ENCODE data around the gene MYF5. TPM values are rescaled to one million over a fixed set of nuclear protein-coding genes. Genes with fewer than 3 reads are reported as not detected.

The MYF5 gene
- total and polyA plus RNA-seq, 2 of the 4 experiments (the other 2 are of a cell fraction) = not detected

DNA sequence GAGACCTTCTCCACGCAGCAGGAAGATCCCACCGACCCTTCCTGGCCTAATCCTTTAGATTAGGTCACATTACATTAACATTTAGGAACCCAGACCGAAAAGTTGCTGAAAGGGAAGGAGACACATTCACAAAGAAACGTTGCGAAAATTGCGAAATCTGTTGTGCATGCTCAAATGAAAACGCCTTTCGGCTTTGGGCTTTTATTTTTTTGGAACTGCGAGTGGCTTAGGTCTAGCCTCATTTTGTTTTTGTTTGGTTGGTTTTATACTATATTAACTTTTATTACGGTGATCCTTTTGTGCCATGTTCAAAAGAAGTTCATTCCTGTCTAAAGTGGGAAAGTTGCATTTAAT lies 7.8 kb upstream of the MYF5 start:
- H3K14ac ChIP-seq (replicated peaks; ENCODE audit: low read depth, low read length) = no peak overlapping the region
- H2AK9ac ChIP-seq (replicated peaks; ENCODE audit: low read depth, low read length, poor library complexity) = no peak overlapping the region
- TF ChIP-seq CEBPB (IDR thresholded peaks at IDR 0.05; ENCODE audit: low read depth, low read length) (peak; percentile 86), CHD1 (IDR thresholded peaks at IDR 0.05; ENCODE audit: low read depth, low read length) (no peak)
- H3K9me3 ChIP-seq (ENCODE audit: control insufficient read depth, insufficient read depth, low read length) = no peaks in the 10 kb centered on the region
- no peak overlapping the region for H3K4ac ChIP-seq (ENCODE audit: low read depth, low read length)
- H2BK20ac ChIP-seq (ENCODE audit: low read depth, low read length) = no peak overlapping the region
- no peaks in the 10 kb centered on the region for H3K4me1 ChIP-seq (ENCODE audit: control insufficient read depth, insufficient read depth, low read length)
- WGBS, 2 experiments (ENCODE audit: extremely low coverage in 2 of 2, insufficient read length in 1 of 2) = 100% methylated on average over 1 of the region's 10 CpGs; no CpG with 5 or more reads in 1 of the 2 experiments
- no peak overlapping the region for H2BK120ac ChIP-seq (ENCODE audit: low read depth, low read length)
- ChIA-PET CTCF (no interaction called here), POLR2A (ENCODE audit: unreplicated experiment) (no interaction called here)
- H3K4me2 ChIP-seq (ENCODE audit: low read depth, low read length) = no peak overlapping the region
- no peaks in the 10 kb centered on the region for H3K9me1 ChIP-seq (ENCODE audit: insufficient read depth, low read length)
- BruUV-seq (replicated peaks) = no TSS peak
- DNase-seq (no peak), ATAC-seq (ENCODE audit: low read depth) (no peak)
- H2BK15ac ChIP-seq (ENCODE audit: low read depth, low read length) = no peak overlapping the region
- H3K23ac ChIP-seq (ENCODE audit: low read depth, low read length) = no peak overlapping the region
- H3K4me3 ChIP-seq (ENCODE audit: insufficient read depth, low read depth, low read length) = no peak overlapping the region
- H4K20me1 ChIP-seq (ENCODE audit: insufficient read depth, low read length) = no peaks in the 10 kb centered on the region
- H2BK5ac ChIP-seq (ENCODE audit: low read depth, low read length, poor library complexity, severe bottlenecking) = no peak overlapping the region
- no peaks in the 10 kb centered on the region for H3K79me1 ChIP-seq (ENCODE audit: low read depth in 1 of 2, low read length in 2 of 2)
- no peak overlapping the region for H4K5ac ChIP-seq (ENCODE audit: low read depth, low read length)
- in situ Hi-C loops (cut with MboI; ENCODE audit: low sequenced_read_pairs) = no loop called here
- no peak overlapping the region for H3K27ac ChIP-seq (ENCODE audit: insufficient read depth, low read length)
- H2AFZ ChIP-seq (replicated peaks; ENCODE audit: low read length, poor library complexity) = peak overlapping the region; percentile 84
- H4K91ac ChIP-seq (ENCODE audit: insufficient read depth, low read depth, low read length) = no peak overlapping the region
- H3K36me3 ChIP-seq (ENCODE audit: control insufficient read depth, insufficient read depth, low read length) = no peaks in the 10 kb centered on the region
- peak overlapping the region in 1 of 2 experiments; percentile 27; a peak in 2 of 4 replicates for H4K8ac ChIP-seq (ENCODE audit: low read depth in 2 of 2, low read length in 2 of 2)
- H3K27me3 ChIP-seq (ENCODE audit: control insufficient read depth, insufficient read depth, low read length) = no peaks in the 10 kb centered on the region
- dilution Hi-C loops (cut with HindIII; ENCODE audit: low sequenced_read_pairs, unreplicated experiment) = no loop called here
- no peak overlapping the region for H3K56ac ChIP-seq (ENCODE audit: extremely low read depth, insufficient read depth, low read length)
- no peak overlapping the region for H3K9ac ChIP-seq (ENCODE audit: low read depth, low read length)
- no peak overlapping the region for H3K18ac ChIP-seq (ENCODE audit: low read depth, low read length)
- H2AK5ac ChIP-seq (ENCODE audit: low read depth, low read length) = no peak overlapping the region
- intact Hi-C loops (cut with micrococcal nuclease) = no loop called here
